Measurements from ENCODE around the gene STRIP1. TPM values are rescaled to one million over a fixed set of nuclear protein-coding genes. Genes with fewer than 3 reads are reported as not detected.

STRIP1 gene
- polyA plus RNA-seq, 1 of the 3 experiments (the other 2 are of a cell fraction), result 34.6 TPM

DNA sequence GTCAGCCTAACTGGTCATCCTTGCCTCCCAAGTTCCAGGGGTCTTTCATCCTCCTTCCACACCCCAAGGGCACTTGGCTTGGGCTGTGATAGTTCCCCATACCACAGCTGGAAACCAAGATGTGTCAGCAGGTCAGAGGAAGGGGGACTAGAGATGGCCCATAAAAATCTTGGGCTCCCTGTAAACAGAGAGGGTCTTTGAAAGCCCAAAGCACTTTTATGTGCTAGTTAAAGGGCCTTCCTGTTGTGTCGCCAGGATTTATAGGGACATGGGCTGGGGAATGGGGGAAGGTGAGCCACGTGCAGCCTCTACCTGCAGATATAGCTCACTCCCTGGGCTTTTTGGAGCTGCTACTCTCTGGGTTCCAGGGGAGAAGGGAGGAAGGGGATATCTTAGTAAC is 65.9 kb downstream of the STRIP1 start (continued):
- TF ChIP-seq FOSL2 (IDR thresholded peaks at IDR 0.05; ENCODE audit: borderline replicate concordance, low read depth), result no peak

DNA sequence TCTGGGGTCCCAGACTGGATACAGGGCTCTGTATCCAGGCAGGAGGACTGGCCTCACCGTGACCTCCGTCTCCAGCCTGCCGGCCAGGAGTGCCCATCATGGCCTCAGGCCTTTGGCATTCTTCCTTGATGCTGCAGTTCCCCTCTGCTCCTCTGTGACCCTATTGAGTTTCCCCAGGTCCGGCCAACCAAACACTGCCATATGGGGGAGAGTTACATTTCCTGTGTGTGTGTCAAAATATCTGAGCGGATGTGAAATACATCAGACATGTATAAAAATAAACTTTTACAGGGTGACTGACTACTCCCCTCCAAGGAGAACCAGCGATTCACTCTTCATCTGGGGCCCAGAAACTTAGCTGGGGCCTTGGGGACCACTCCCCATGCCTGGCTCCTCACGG is 67.7 kb downstream of the STRIP1 start:
- TF ChIP-seq YY1 (IDR thresholded peaks at IDR 0.05; ENCODE audit: low read depth) (no peak), RXRA (IDR thresholded peaks at IDR 0.05; ENCODE audit: borderline replicate concordance, low read depth) (no peak), NFIC (IDR thresholded peaks at IDR 0.05; ENCODE audit: borderline replicate concordance) (no peak), MXI1 (IDR thresholded peaks at IDR 0.05; ENCODE audit: low read depth, low read length) (no peak), TCF12 (IDR thresholded peaks at IDR 0.05) (no peak), RCOR1 (IDR thresholded peaks at IDR 0.05; ENCODE audit: low read length) (no peak)
- TF ChIP-seq, protein P1, sequence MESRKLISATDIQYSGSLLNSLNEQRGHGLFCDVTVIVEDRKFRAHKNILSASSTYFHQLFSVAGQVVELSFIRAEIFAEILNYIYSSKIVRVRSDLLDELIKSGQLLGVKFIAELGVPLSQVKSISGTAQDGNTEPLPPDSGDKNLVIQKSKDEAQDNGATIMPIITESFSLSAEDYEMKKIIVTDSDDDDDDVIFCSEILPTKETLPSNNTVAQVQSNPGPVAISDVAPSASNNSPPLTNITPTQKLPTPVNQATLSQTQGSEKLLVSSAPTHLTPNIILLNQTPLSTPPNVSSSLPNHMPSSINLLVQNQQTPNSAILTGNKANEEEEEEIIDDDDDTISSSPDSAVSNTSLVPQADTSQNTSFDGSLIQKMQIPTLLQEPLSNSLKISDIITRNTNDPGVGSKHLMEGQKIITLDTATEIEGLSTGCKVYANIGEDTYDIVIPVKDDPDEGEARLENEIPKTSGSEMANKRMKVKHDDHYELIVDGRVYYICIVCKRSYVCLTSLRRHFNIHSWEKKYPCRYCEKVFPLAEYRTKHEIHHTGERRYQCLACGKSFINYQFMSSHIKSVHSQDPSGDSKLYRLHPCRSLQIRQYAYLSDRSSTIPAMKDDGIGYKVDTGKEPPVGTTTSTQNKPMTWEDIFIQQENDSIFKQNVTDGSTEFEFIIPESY (IDR thresholded peaks at IDR 0.05; ENCODE audit: borderline replicate concordance, low read depth), result no peak
- TF ChIP-seq, protein P2, sequence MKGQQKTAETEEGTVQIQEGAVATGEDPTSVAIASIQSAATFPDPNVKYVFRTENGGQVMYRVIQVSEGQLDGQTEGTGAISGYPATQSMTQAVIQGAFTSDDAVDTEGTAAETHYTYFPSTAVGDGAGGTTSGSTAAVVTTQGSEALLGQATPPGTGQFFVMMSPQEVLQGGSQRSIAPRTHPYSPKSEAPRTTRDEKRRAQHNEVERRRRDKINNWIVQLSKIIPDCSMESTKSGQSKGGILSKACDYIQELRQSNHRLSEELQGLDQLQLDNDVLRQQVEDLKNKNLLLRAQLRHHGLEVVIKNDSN (IDR thresholded peaks at IDR 0.05; ENCODE audit: borderline replicate concordance, low read depth), result no peak
- no peaks in the 10 kb centered on the region for H3K27me3 ChIP-seq (ENCODE audit: insufficient read depth)
- CTCF ChIA-PET, result interaction anchor here (0.8 to 51.7 kb wide), 8 partner anchors 12 to 358 kb away, joined by 3 to 1768 read pairs (median 5); partner anchors contain the start of genes AHCYL1 and STRIP1
- no peaks in the 10 kb centered on the region for H3K36me3 ChIP-seq (replicated peaks in 1 of 2; ENCODE audit: control insufficient read depth in 1 of 2, insufficient read depth in 2 of 2, low read length in 1 of 2)
- no peaks in the 10 kb centered on the region for H3K9me3 ChIP-seq
- H3K4me2 ChIP-seq, result no peak overlapping the region
- 0 out of 2 replicates have a peak overlapping the region, but pooled peaks have one; percentile 41 for H2AFZ ChIP-seq (ENCODE audit: low read depth)
- peak overlapping the region in 1 of 2 experiments; percentile 50; a peak in 2 of 4 replicates for H3K27ac ChIP-seq (ENCODE audit: low read depth in 2 of 2, low read length in 1 of 2)
- 68% methylated on average over 7 of the region's 7 CpGs for WGBS (ENCODE audit: low lambda C conversion rate)
- H3K79me2 ChIP-seq (ENCODE audit: insufficient read depth), result no peaks in the 10 kb centered on the region
- H3K9ac ChIP-seq, result no peak overlapping the region
- H3K4me3 ChIP-seq (ENCODE audit: low read depth in 2 of 2, low read length in 1 of 2), result no peak overlapping the region
- H3K4me1 ChIP-seq (ENCODE audit: control insufficient read depth in 1 of 2, insufficient read depth in 2 of 2, low read depth in 1 of 2, low read length in 1 of 2), result peaks cover 4 to 69% of the 10 kb centered on the region in 2 experiments; a peak in 3 of 4 replicates
- no peaks in the 10 kb centered on the region for H4K20me1 ChIP-seq (ENCODE audit: insufficient read depth)
- H3K9me2 ChIP-seq, result no peaks in the 10 kb centered on the region
- DNase-seq, result peak; percentile 42
- POLR2A ChIA-PET, result interaction anchor here (2.0 kb wide), 1 partner anchor 52 kb away, joined by 5 read pairs; no protein-coding TSS in a partner anchor
- no peaks in the 10 kb centered on the region for H3F3A ChIP-seq (replicated peaks; ENCODE audit: insufficient read depth)

Other genes with a start within 250 kb of the STRIP1 start
- 25.3 and 31.9 TPM in 2 replicates for gene CSF1, start 123.8 kb upstream of the STRIP1 start, polyA plus RNA-seq (2012; rRNA removed)
- 39.7 and 49.0 TPM in 2 replicates for gene AHCYL1, start 49.9 kb upstream of the STRIP1 start, polyA plus RNA-seq (2012; rRNA removed)
- gene ALX3, start 36.0 kb downstream of the STRIP1 start, polyA plus RNA-seq (2012; rRNA removed), result not detected in 2 replicates
- not detected in 2 replicates for gene UBL4B, start 77.8 kb downstream of the STRIP1 start, polyA plus RNA-seq (2012; rRNA removed)
- gene SLC6A17, start 115.9 kb downstream of the STRIP1 start, polyA plus RNA-seq (2012; rRNA removed), result 0.62 and 0.67 TPM in 2 replicates
- 0.37 and 0.51 TPM in 2 replicates for gene KCNC4, start 175.7 kb downstream of the STRIP1 start, polyA plus RNA-seq (2012; rRNA removed)